GM12892 (cell line): ENCODE results near the gene EHD2. TPM values are rescaled to one million over a fixed set of nuclear protein-coding genes. Genes with fewer than 3 reads are reported as not detected.
"Not testable (repeated sequence)": the region's sequence is repeated elsewhere in the genome, so short reads cannot be mapped to it uniquely, and the experiment has no call there.

Experiments used
- DNase-seq: peaks from one replicate; pipeline ENCODE4 v3.0.0; 2011; ENCODE audit not compliant: insufficient read length
- FAIRE-seq: peaks from 2 replicates; lab custom pipeline; 2011; peaks lifted over from hg19 to GRCh38; lab: Jason Lieb, UNC
- POLR2A ChIP-seq: IDR thresholded peaks from 2 replicates; pipeline ENCODE4 v1.6.1; 2011; ENCODE audit warnings: low read depth, low read length, control low read depth
- POLR2AphosphoS5 ChIP-seq: IDR thresholded peaks from 2 replicates; pipeline ENCODE4 v1.6.1; 2011; ENCODE audit warnings: low read depth, low read length, control low read depth
- TAF1 ChIP-seq: IDR thresholded peaks from 2 replicates; pipeline ENCODE4 v1.6.1; 2011; ENCODE audit warnings: low read depth, mild to moderate bottlenecking, control low read depth, low read length, borderline replicate concordance
- polyA plus RNA-seq: library from polyadenylated mRNA; unstranded; fragments of >200 nt; gene quantifications from one replicate; pipeline ENCODE4 v1.2.1, GENCODE V29; 2012; ENCODE audit warnings: missing spikeins, inconsistent platforms; ENCODE audit not compliant: missing spikeins

EHD2 gene, protein sequence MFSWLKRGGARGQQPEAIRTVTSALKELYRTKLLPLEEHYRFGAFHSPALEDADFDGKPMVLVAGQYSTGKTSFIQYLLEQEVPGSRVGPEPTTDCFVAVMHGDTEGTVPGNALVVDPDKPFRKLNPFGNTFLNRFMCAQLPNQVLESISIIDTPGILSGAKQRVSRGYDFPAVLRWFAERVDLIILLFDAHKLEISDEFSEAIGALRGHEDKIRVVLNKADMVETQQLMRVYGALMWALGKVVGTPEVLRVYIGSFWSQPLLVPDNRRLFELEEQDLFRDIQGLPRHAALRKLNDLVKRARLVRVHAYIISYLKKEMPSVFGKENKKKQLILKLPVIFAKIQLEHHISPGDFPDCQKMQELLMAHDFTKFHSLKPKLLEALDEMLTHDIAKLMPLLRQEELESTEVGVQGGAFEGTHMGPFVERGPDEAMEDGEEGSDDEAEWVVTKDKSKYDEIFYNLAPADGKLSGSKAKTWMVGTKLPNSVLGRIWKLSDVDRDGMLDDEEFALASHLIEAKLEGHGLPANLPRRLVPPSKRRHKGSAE
- polyA plus RNA-seq = not detected

GRCh38 chr19:47713046-47714021, at the start of gene EHD2:
TSS of gene EHD2 (plus strand) at chr19:47713422. CDS start at chr19:47716613, 3,191 bp downstream.
- TF ChIP-seq TAF1 (no peak), POLR2AphosphoS5 (no peak), POLR2A (no peak)
- DNase-seq = no peak
- FAIRE-seq = no peak

GRCh38 chr19:47663435-47663910, 49.7 kb upstream of the EHD2 start:
- TF ChIP-seq TAF1 = no peak
- no peak for FAIRE-seq
- DNase-seq = no peak

DNA sequence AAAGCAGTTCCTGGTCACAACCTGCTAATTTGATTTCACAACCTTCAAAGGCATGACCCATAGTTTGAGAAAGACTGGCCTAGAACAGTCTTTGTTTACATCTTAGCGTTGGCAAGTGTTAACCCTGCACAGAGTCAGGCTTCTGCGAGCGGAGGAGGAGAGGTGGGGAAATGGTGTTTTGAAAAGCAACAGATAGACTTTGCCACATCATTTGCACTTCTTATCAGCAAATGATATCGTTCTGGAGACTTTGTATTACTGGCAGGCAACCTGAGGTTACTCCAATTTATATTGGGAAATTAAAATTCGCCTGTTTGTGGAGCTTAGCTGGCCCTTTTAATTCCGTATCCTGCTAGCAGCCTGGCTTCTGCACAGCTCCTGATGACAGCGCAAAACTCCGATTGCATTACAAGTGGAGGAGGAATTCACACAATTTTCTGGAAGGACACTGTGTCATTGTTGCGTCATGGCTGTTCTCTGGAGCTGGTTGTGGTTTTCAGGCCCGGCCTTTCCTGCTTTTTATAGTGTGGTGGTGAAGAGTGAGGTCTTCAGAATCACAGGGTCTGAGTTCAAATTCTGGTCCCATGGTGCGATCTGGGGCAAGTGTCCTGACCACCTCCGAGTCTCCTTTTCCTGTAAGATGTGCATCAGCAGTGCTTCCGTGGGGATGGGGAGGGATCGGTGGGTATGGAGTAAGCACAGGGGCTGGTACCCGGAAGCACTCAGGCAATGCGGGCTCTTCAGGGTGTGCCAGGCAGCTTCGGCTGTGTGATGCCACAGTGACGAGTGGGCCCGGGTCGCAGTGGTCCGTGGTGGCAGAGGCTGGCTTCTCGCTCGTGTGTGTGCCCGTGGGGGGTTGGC, 49.1 kb upstream of the EHD2 start:
- FAIRE-seq (no peak), DNase-seq (no peak)
- TF ChIP-seq TAF1 (no peak), POLR2AphosphoS5 (no peak), POLR2A (no peak)

DNA sequence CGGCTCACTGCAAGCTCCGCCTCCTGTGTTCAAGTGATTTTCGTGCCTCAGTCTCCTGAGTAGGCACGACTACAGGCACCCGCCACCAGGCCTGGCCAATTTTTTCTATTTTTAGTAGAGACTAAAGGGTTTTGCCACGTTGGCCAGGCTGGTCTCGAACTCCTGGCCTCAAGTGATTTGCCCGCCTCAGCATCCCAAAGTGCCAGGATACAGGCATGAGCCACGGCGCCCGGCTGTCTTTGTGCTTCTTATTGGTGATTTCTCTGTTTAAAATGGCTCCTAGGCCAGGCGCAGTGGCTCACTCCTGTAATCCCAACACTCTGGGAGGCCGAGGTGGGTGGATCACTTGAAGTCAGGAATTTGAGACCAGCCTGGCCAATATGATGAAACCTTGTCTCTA, 44.7 kb upstream of the EHD2 start:
- not testable (repeated sequence) for DNase-seq, FAIRE-seq

GRCh38 chr19:47670736-47671135, 42.5 kb upstream of the EHD2 start:
- FAIRE-seq = no peak
- TF ChIP-seq TAF1 (no peak), POLR2A (no peak), POLR2AphosphoS5 (no peak)

GRCh38 chr19:47671499-47671898, 41.7 kb upstream of the EHD2 start:
- DNase-seq = no peak
- no peak for FAIRE-seq
- TF ChIP-seq TAF1 (no peak), POLR2AphosphoS5 (no peak), POLR2A (no peak)

More at GRCh38 chr19:47670736-47671135, 42.5 kb upstream of the EHD2 start:
- no peak for DNase-seq

GRCh38 chr19:47673426-47673825, 39.8 kb upstream of the EHD2 start:
- FAIRE-seq = no peak
- TF ChIP-seq TAF1 (no peak), POLR2A (no peak), POLR2AphosphoS5 (no peak)

DNA sequence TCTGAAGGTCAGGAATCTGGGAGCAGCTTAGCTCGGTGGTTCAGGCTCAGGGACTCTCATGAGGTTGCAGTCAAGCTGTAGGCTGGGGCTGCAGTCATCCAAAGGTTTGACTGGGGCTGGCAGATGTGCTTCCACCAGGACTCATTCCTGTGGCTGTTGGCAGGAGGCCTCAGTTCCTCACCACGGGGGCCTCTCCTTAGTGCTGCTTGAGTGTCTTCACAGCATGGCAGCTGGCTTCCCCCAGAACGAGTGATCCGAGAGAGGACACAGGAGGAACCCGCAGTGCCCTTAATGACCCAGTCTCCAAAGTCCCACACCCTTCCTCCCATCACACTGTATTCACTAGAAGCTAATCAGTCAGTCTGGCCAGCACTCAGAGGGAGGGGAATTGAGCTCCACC, 38.7 kb upstream of the EHD2 start:
- no peak for TF ChIP-seq POLR2AphosphoS5
- DNase-seq (no peak), FAIRE-seq (no peak)

More at GRCh38 chr19:47673426-47673825, 39.8 kb upstream of the EHD2 start:
- DNase-seq = no peak

GRCh38 chr19:47675271-47675670, 38.0 kb upstream of the EHD2 start:
- TF ChIP-seq POLR2A (no peak), POLR2AphosphoS5 (no peak), TAF1 (no peak)

GRCh38 chr19:47675859-47676258, 37.4 kb upstream of the EHD2 start:
- TF ChIP-seq POLR2A (no peak), TAF1 (no peak), POLR2AphosphoS5 (no peak)
- DNase-seq (no peak), FAIRE-seq (no peak)

More at GRCh38 chr19:47675271-47675670, 38.0 kb upstream of the EHD2 start:
- FAIRE-seq (no peak), DNase-seq (no peak)
